Neural progenitor cell (in vitro differentiated cells): ENCODE measurements around the gene MS4A10. TPM values are rescaled to one million over a fixed set of nuclear protein-coding genes. Genes with fewer than 3 reads are reported as not detected.

ENCODE experiments used
- DNase-seq: peaks from one replicate; pipeline ENCODE4 v3.0.0-alpha.2; 2016; ENCODE audit warnings: low spot score
- H2AFZ ChIP-seq: fragments of 200-600 bp; sonication (generic); replicated peaks from 2 replicates; pipeline ENCODE4 v1.6.1; 2016; ENCODE audit warnings: antibody characterized with exemption
- H3F3A ChIP-seq: fragments of 200-600 bp; sonication (generic); 2 replicates; pipeline ENCODE4 v1.6.1; 2016; ENCODE audit warnings: antibody characterized with exemption, low read depth
- H3K27ac ChIP-seq: fragments of 200-600 bp; sonication (generic); 2 replicates; pipeline ENCODE4 v1.5.1; 2016; ENCODE audit warnings: mild to moderate bottlenecking
- H3K27me3 ChIP-seq: fragments of 200-600 bp; sonication (generic); 2 replicates; pipeline ENCODE4 v1.6.1; 2016; ENCODE audit warnings: mild to moderate bottlenecking, moderate library complexity
- H3K36me3 ChIP-seq: fragments of 200-600 bp; sonication (generic); 2 replicates; pipeline ENCODE4 v1.5.1; 2016
- H3K4me1 ChIP-seq: fragments of 200-600 bp; sonication (generic); 2 replicates; pipeline ENCODE4 v1.6.1; 2016; ENCODE audit warnings: mixed run types
- H3K4me2 ChIP-seq: fragments of 200-600 bp; sonication (generic); 2 replicates; pipeline ENCODE4 v1.6.1; 2016
- H3K4me3 ChIP-seq: fragments of 200-600 bp; sonication (generic); 2 replicates; pipeline ENCODE4 v1.5.1; 2016
- H3K79me2 ChIP-seq: fragments of 200-600 bp; sonication (generic); 2 replicates; pipeline ENCODE4 v1.6.1; 2016; ENCODE audit warnings: low read depth
- H3K9ac ChIP-seq: fragments of 200-600 bp; sonication (generic); 2 replicates; pipeline ENCODE4 v1.6.1; 2016
- H3K9me3 ChIP-seq: fragments of 200-600 bp; sonication (generic); 2 replicates; pipeline ENCODE4 v1.5.1; 2016; ENCODE audit warnings: low read depth
- H4K20me1 ChIP-seq: fragments of 200-600 bp; sonication (generic); 2 replicates; pipeline ENCODE4 v1.6.1; 2016; ENCODE audit warnings: low read depth
- H3K27ac Mint-ChIP-seq: 3 replicates; pipeline ENCODE4 v1.8.0; 2021; ENCODE audit warnings: mixed read lengths
- H3K27me3 Mint-ChIP-seq: 2 replicates; pipeline ENCODE4 v1.8.0; 2022; ENCODE audit warnings: low read depth, mild to moderate bottlenecking, inconsistent platforms, moderate library complexity, mixed read lengths; ENCODE audit not compliant: insufficient read depth
- H3K36me3 Mint-ChIP-seq: 3 replicates; pipeline ENCODE4 v1.8.0; 2021; ENCODE audit warnings: mixed read lengths
- H3K4me1 Mint-ChIP-seq: 3 replicates; pipeline ENCODE4 v1.8.0; 2021; ENCODE audit warnings: mixed read lengths
- H3K4me3 Mint-ChIP-seq: 3 replicates; pipeline ENCODE4 v1.8.0; 2021; ENCODE audit warnings: mild to moderate bottlenecking, moderate library complexity, mixed read lengths
- H3K9me3 Mint-ChIP-seq: 3 replicates; pipeline ENCODE4 v1.8.0; 2020; ENCODE audit warnings: mixed read lengths
- CTCF ChIP-seq: fragments of 200-600 bp; sonication (generic); IDR thresholded peaks from 2 replicates; pipeline ENCODE4 v1.5.1; 2017; ENCODE audit warnings: antibody characterized with exemption, mild to moderate bottlenecking
- EZH2 ChIP-seq: fragments of 200-600 bp; sonication (generic); IDR thresholded peaks from 2 replicates; pipeline ENCODE4 v1.6.1; 2017; ENCODE audit warnings: antibody characterized with exemption, mild to moderate bottlenecking, moderate library complexity
- EZH2phosphoT487 ChIP-seq: fragments of 200-600 bp; sonication (generic); IDR thresholded peaks from 2 replicates; pipeline ENCODE4 v1.6.1; 2017; ENCODE audit warnings: antibody characterized with exemption
- total RNA-seq: library from RNA; depleted of rRNA; stranded (reverse); fragments of >200 nt; gene quantifications from 2 replicates; pipeline ENCODE4 v1.2.3, GENCODE V29; 2015; ENCODE audit warnings: low replicate concordance

Gene MS4A10
- total RNA-seq, 1 donor from 2014 or later, result not detected

GRCh38 chr11:60795291-60795690 is 10.2 kb downstream of the MS4A10 start:
- no peaks in the 10 kb centered on the region for H3K9me3 ChIP-seq
- H3K36me3 ChIP-seq, result no peaks in the 10 kb centered on the region
- H2AFZ ChIP-seq, result no peak overlapping the region
- Mint-ChIP-seq H3K27ac (no peak overlapping the region), H3K4me1 (no peaks in the 10 kb centered on the region), H3K27me3 (peaks cover 19% of the 10 kb centered on the region), H3K4me3 (no peak overlapping the region), H3K9me3 (peaks cover 19% of the 10 kb centered on the region), H3K36me3 (no peaks in the 10 kb centered on the region)
- DNase-seq, result no peak
- H3F3A ChIP-seq, result no peaks in the 10 kb centered on the region
- no peak overlapping the region for H3K9ac ChIP-seq
- TF ChIP-seq CTCF, result no peak
- TF ChIP-seq EZH2phosphoT487, result no peak
- TF ChIP-seq EZH2, result no peak
- H3K79me2 ChIP-seq, result no peaks in the 10 kb centered on the region
- peaks cover 7% of the 10 kb centered on the region for H3K27me3 ChIP-seq
- no peak overlapping the region for H3K27ac ChIP-seq
- no peak overlapping the region for H3K4me3 ChIP-seq
- H3K4me2 ChIP-seq, result no peak overlapping the region
- no peaks in the 10 kb centered on the region for H4K20me1 ChIP-seq
- H3K4me1 ChIP-seq, result no peaks in the 10 kb centered on the region

- Histone ChIP-seq H4K20me1 (no peaks in the 10 kb centered on the region), H3K9ac (no peak overlapping the region), H3K4me1 (no peaks in the 10 kb centered on the region), H2AFZ (no peak overlapping the region), H3K9me3 (no peaks in the 10 kb centered on the region), H3K4me2 (no peak overlapping the region), H3K27me3 (peaks cover 7% of the 10 kb centered on the region), H3K27ac (no peak overlapping the region), H3K36me3 (no peaks in the 10 kb centered on the region), H3K4me3 (no peak overlapping the region), H3F3A (no peaks in the 10 kb centered on the region), H3K79me2 (no peaks in the 10 kb centered on the region)
- no peak for DNase-seq
- Mint-ChIP-seq H3K4me3 (no peak overlapping the region), H3K27me3 (peaks cover 15% of the 10 kb centered on the region), H3K4me1 (no peaks in the 10 kb centered on the region), H3K27ac (no peak overlapping the region), H3K9me3 (no peaks in the 10 kb centered on the region), H3K36me3 (no peaks in the 10 kb centered on the region)
- TF ChIP-seq EZH2phosphoT487 (no peak), CTCF (no peak)
These were observed 12.9 kb downstream of the MS4A10 start for GRCh38 chr11:60797846-60798630.

GRCh38 chr11:60798631-60799030 is 13.5 kb downstream of the MS4A10 start:
- Histone ChIP-seq H4K20me1 (no peaks in the 10 kb centered on the region), H3K27ac (no peak overlapping the region), H3K79me2 (no peaks in the 10 kb centered on the region), H3K9ac (no peak overlapping the region), H3K27me3 (peaks cover 7% of the 10 kb centered on the region), H3K36me3 (no peaks in the 10 kb centered on the region), H3K4me2 (no peak overlapping the region), H3K4me1 (no peaks in the 10 kb centered on the region), H3K9me3 (no peaks in the 10 kb centered on the region), H2AFZ (no peak overlapping the region), H3K4me3 (no peak overlapping the region), H3F3A (no peaks in the 10 kb centered on the region)
- no peaks in the 10 kb centered on the region for H3K36me3 Mint-ChIP-seq
- H3K4me1 Mint-ChIP-seq, result no peaks in the 10 kb centered on the region
- peaks cover 13% of the 10 kb centered on the region for H3K27me3 Mint-ChIP-seq
- H3K27ac Mint-ChIP-seq, result no peak overlapping the region
- no peak for TF ChIP-seq CTCF
- no peak for TF ChIP-seq EZH2
- no peak for TF ChIP-seq EZH2phosphoT487
- no peak for DNase-seq
- no peak overlapping the region for H3K4me3 Mint-ChIP-seq
- no peaks in the 10 kb centered on the region for H3K9me3 Mint-ChIP-seq
